Endothelial cell of umbilical vein (primary cell): Measurements from ENCODE around the gene BHLHA15. TPM values are rescaled to one million over a fixed set of nuclear protein-coding genes. Genes with fewer than 3 reads are reported as not detected.

Experiments
- BruUV-seq: library from RNA; stranded (reverse); fragments of 400-500 nt; replicated peaks from 2 replicates; lab custom pipeline; 2021; lab: Mats Ljungman, UMichigan
- CTCF ChIA-PET: fragments of 300-600, 350-600 bp; sonication (Branson Sonifier 250); formaldehyde crosslinking; loops from one replicate; lab custom pipeline; 2021; ENCODE audit warnings: antibody characterized with exemption, inconsistent platforms; lab: Charles Lee
- POLR2A ChIA-PET: fragments of 300-600, 350-600 bp; sonication (Branson Sonifier 250); formaldehyde crosslinking; loops from one replicate; lab custom pipeline; 2021; ENCODE audit warnings: antibody characterized with exemption, inconsistent platforms; lab: Charles Lee
- DNase-seq: peaks from one replicate; pipeline ENCODE4 v3.0.0-alpha.2; 2011; ENCODE audit warnings: low read depth, low spot score
- FAIRE-seq: peaks from 2 replicates; lab custom pipeline; 2011; peaks lifted over from hg19 to GRCh38; lab: Jason Lieb, UNC
- H2AFZ ChIP-seq: 2 replicates; pipeline ENCODE4 v1.6.0; 2012; ENCODE audit warnings: low read depth, low read length, control low read depth, inconsistent platforms
- H3K27ac ChIP-seq: 2 replicates; pipeline ENCODE4 v1.5.1; 2011; ENCODE audit warnings: low read depth, mild to moderate bottlenecking, control low read depth, low read length, moderate library complexity; ENCODE audit not compliant: insufficient read depth
- H3K27me3 ChIP-seq, 2 experiments: 2 replicates each; pipeline versions ENCODE4 v1.6.0 to v1.6.1; 2011; ENCODE audit warnings: low read length in 2 of 2, mixed read lengths in 1 of 2; ENCODE audit not compliant: control insufficient read depth in 2 of 2, insufficient read depth in 2 of 2
- H3K36me3 ChIP-seq, 2 experiments: 2 replicates in 1 of 2; 3 replicates in 1 of 2; pipeline ENCODE4 v1.5.1; 2011; ENCODE audit warnings: low read length in 2 of 2, mild to moderate bottlenecking in 1 of 2, moderate library complexity in 1 of 2; ENCODE audit not compliant: control insufficient read depth in 2 of 2, insufficient read depth in 2 of 2; ENCODE audit errors: extremely low read depth in 1 of 2
- H3K4me1 ChIP-seq: 3 replicates; pipeline ENCODE4 v1.5.1; 2011; ENCODE audit warnings: mild to moderate bottlenecking, low read length; ENCODE audit not compliant: control insufficient read depth, insufficient read depth; ENCODE audit errors: extremely low read depth
- H3K4me2 ChIP-seq: 2 replicates; pipeline ENCODE4 v1.6.1; 2011; ENCODE audit warnings: low read length, control low read depth, mixed read lengths; ENCODE audit not compliant: insufficient read depth
- H3K4me3 ChIP-seq, 3 experiments: fragments of 200-600 bp in 1 of 3; sonication (generic), shearing (Covaris generic) in 1 of 3; replicated peaks in 1 of 3; 2 replicates each; pipeline ENCODE4 v1.5.1; 2011 to 2016; ENCODE audit warnings: control low read depth in 3 of 3, low read length in 3 of 3, mild to moderate bottlenecking in 2 of 3, inconsistent platforms in 1 of 3, low read depth in 1 of 3, moderate library complexity in 1 of 3; ENCODE audit not compliant: insufficient read depth in 1 of 3
- H3K79me2 ChIP-seq: 2 replicates; pipeline ENCODE4 v1.6.0; 2012; ENCODE audit warnings: low read length, inconsistent platforms; ENCODE audit not compliant: control insufficient read depth, insufficient read depth
- H3K9ac ChIP-seq: replicated peaks from 2 replicates; pipeline ENCODE3; 2011; ENCODE audit warnings: low read length, control low read depth; ENCODE audit not compliant: insufficient read depth; ENCODE audit errors: extremely low read depth
- H3K9me1 ChIP-seq: replicated peaks from 3 replicates; pipeline ENCODE4 v1.6.0; 2011; ENCODE audit warnings: mild to moderate bottlenecking, low read length; ENCODE audit not compliant: control insufficient read depth, insufficient read depth; ENCODE audit errors: extremely low read depth
- H3K9me3 ChIP-seq: replicated peaks from 2 replicates; pipeline ENCODE4 v1.5.1; 2012; ENCODE audit warnings: low read length, inconsistent platforms; ENCODE audit not compliant: control insufficient read depth, insufficient read depth
- H4K20me1 ChIP-seq: replicated peaks from 2 replicates; pipeline ENCODE3; 2011; ENCODE audit warnings: mild to moderate bottlenecking, low read length; ENCODE audit not compliant: control insufficient read depth, insufficient read depth; ENCODE audit errors: extremely low read depth
- EZH2 ChIP-seq: IDR thresholded peaks from 2 replicates; pipeline ENCODE4 v1.6.1; 2012; ENCODE audit warnings: borderline replicate concordance, low read depth, mild to moderate bottlenecking, moderate library complexity, low read length, inconsistent platforms; ENCODE audit not compliant: severe bottlenecking
- FOS ChIP-seq: IDR thresholded peaks from 2 replicates; pipeline ENCODE4 v1.6.1; 2011; ENCODE audit warnings: mild to moderate bottlenecking, low read length, moderate library complexity, borderline replicate concordance; ENCODE audit not compliant: insufficient read depth
- JUN ChIP-seq: IDR thresholded peaks from 2 replicates; pipeline ENCODE4 v1.6.1; 2011; ENCODE audit warnings: borderline replicate concordance, low read depth; ENCODE audit not compliant: insufficient read length, insufficient read depth
- MAX ChIP-seq: IDR thresholded peaks from 2 replicates; pipeline ENCODE4 v1.6.1; 2011; ENCODE audit not compliant: insufficient read depth, insufficient read length
- MYC ChIP-seq: IDR thresholded peaks from one replicate; pipeline ENCODE4 v1.6.1; 2011; ENCODE audit warnings: mild to moderate bottlenecking, low read depth, low read length
- POLR2A ChIP-seq: IDR thresholded peaks from 2 replicates; pipeline ENCODE4 v1.6.1; 2012; ENCODE audit warnings: low read depth, mild to moderate bottlenecking, control low read depth, low read length
- POLR2AphosphoS5 ChIP-seq: IDR thresholded peaks from 2 replicates; pipeline ENCODE4 v1.6.1; 2012; ENCODE audit warnings: low read depth, mild to moderate bottlenecking, control low read depth, low read length, moderate library complexity; ENCODE audit not compliant: insufficient read depth
- dilution Hi-C: fragments of 300-500 bp; cut with MboI; formaldehyde crosslinking; loops from one replicate; pipeline ENCODE4 v1.15.0; 2019; ENCODE audit warnings: low sequenced_read_pairs; ENCODE audit not compliant: extremely low pct_ligation_motif_present
- intact Hi-C: fragments of 100-400 bp; cut with micrococcal nuclease; formaldehyde crosslinking; loops from one replicate; pipeline ENCODE4 v1.10.0; 2022
- polyA plus RNA-seq, 4 experiments: library from polyadenylated mRNA; depleted of rRNA in 3 of 4; stranded (reverse) in 3 of 4; unstranded in 1 of 4; fragments of >200 nt; gene quantifications; 2 replicates each; pipeline versions ENCODE4 v1.2.1 to v1.2.3, GENCODE V29; 2011 to 2012; ENCODE audit warnings: missing spikeins in 1 of 4
- total RNA-seq: library from RNA; stranded (reverse); gene quantifications from 2 replicates; pipeline ENCODE4 v1.2.3, GENCODE V29; 2021

BHLHA15 gene
- total and polyA plus RNA-seq, 2 donors (not counting 3 experiments of a cell fraction or from before 2014, with no cell fraction given): 0.81 to 1.2 TPM

GRCh38 chr7:98194672-98195457 is 16.4 kb upstream of the BHLHA15 start:
- no peak for DNase-seq
- FAIRE-seq: no peak
- H3K4me2 ChIP-seq: no peak overlapping the region
- H3K9me3 ChIP-seq: no peaks in the 10 kb centered on the region
- H3K9ac ChIP-seq: no peak overlapping the region
- BruUV-seq: no TSS peak
- no peaks in the 10 kb centered on the region for H3K4me1 ChIP-seq
- H3K79me2 ChIP-seq: no peaks in the 10 kb centered on the region
- TF ChIP-seq FOS: no peak
- TF ChIP-seq MYC: no peak
- no peak for TF ChIP-seq JUN
- TF ChIP-seq EZH2: no peak
- TF ChIP-seq POLR2AphosphoS5: no peak
- TF ChIP-seq MAX: no peak
- TF ChIP-seq POLR2A: no peak
- H3K9me1 ChIP-seq: no peaks in the 10 kb centered on the region
- intact Hi-C loops: no loop called here
- no peaks in the 10 kb centered on the region for H4K20me1 ChIP-seq
- no peak overlapping the region for H3K4me3 ChIP-seq
- no peak overlapping the region for H2AFZ ChIP-seq
- no peaks in the 10 kb centered on the region for H3K27me3 ChIP-seq
- ChIA-PET CTCF (interaction anchor here (0.9 kb wide), 1 partner anchor 174 kb away, joined by 3 read pairs; no protein-coding TSS in a partner anchor), POLR2A (no interaction called here)
- H3K27ac ChIP-seq: no peak overlapping the region
- peaks cover 6 to 28% of the 10 kb centered on the region in 2 experiments for H3K36me3 ChIP-seq
- dilution Hi-C loops: no loop called here
